AG04450 (cell line): ENCODE results near the gene EGF. TPM values are rescaled to one million over a fixed set of nuclear protein-coding genes. Genes with fewer than 3 reads are reported as not detected.
"Not testable (repeated sequence)": the region's sequence is repeated elsewhere in the genome, so short reads cannot be mapped to it uniquely, and the experiment has no call there.

ENCODE experiments used
- CTCF ChIA-PET: fragments of 300-600, 350-600 bp; formaldehyde crosslinking; extraction: SDS; loops from one replicate; lab custom pipeline; 2022; ENCODE audit warnings: antibody characterized with exemption, inconsistent platforms; lab: Charles Lee
- POLR2A ChIA-PET: fragments of 350-600 bp; formaldehyde crosslinking; extraction: SDS; loops from one replicate; lab custom pipeline; 2021; ENCODE audit warnings: antibody characterized with exemption, inconsistent platforms; lab: Yijun Ruan, JAX
- DNase-seq: peaks from one replicate; pipeline ENCODE4 v3.0.0-alpha.2; 2011; ENCODE audit warnings: low read depth, low spot score
- H3K27ac ChIP-seq: one replicate; pipeline ENCODE4 v1.5.1; 2012; ENCODE audit warnings: low read depth, low read length, control low read depth
- H3K27me3 ChIP-seq: one replicate; pipeline ENCODE4 v1.6.0; 2012; ENCODE audit warnings: low read length; ENCODE audit not compliant: control insufficient read depth, insufficient read depth
- H3K4me3 ChIP-seq: 2 replicates; pipeline ENCODE4 v1.5.1; 2011; ENCODE audit warnings: mild to moderate bottlenecking, low read depth, low read length, control low read depth
- H3K9me3 ChIP-seq: 2 replicates; pipeline ENCODE4 v1.5.1; 2012; ENCODE audit warnings: low read length; ENCODE audit not compliant: control insufficient read depth, insufficient read depth
- polyA plus RNA-seq: library from polyadenylated mRNA; depleted of rRNA; stranded (reverse); fragments of >200 nt; gene quantifications from 2 replicates; pipeline ENCODE4 v1.2.3, GENCODE V29; 2011
- TF ChIP-seq, protein P1 (sequence below): IDR thresholded peaks from 2 replicates; pipeline ENCODE4 v1.5.1; 2011; ENCODE audit warnings: low read depth, low read length, control low read depth, inconsistent platforms

Gene EGF
- polyA plus RNA-seq, 1 experiment = 0.14 TPM

DNA sequence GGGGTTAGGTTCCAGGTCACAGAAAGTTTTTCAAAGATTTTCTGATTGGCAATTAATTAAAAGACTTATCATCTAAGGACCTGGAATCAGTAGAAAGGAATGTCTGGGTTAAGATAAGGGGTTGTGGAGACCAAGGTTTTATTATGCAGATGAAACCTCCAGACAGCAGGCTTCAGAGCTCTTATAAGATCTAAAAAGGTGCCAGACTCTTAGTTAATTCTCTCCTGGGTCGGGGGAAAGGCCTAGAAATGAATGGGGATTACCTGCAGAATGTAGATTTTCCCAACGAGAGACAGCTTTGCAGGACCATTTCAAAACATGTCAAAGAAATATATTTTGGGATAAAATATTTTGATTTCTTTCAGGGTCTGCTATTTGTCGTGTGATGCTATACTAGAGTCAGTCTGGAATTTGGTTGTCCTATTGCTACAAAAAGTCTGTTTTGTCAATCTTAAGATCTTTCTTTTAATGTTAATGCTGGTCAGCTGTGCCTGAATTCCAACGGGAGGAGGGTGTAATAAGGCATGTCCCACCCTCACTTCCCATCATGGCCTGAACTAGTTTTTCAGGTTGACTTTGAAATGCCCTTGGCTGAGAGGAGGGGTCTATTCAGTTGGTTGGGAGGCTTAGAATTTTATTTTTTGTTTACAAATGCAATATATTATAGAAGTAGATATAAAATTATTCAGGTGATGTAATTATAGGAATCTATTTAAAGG is 15.8 kb downstream of the EGF start:
- TF ChIP-seq, protein P1, sequence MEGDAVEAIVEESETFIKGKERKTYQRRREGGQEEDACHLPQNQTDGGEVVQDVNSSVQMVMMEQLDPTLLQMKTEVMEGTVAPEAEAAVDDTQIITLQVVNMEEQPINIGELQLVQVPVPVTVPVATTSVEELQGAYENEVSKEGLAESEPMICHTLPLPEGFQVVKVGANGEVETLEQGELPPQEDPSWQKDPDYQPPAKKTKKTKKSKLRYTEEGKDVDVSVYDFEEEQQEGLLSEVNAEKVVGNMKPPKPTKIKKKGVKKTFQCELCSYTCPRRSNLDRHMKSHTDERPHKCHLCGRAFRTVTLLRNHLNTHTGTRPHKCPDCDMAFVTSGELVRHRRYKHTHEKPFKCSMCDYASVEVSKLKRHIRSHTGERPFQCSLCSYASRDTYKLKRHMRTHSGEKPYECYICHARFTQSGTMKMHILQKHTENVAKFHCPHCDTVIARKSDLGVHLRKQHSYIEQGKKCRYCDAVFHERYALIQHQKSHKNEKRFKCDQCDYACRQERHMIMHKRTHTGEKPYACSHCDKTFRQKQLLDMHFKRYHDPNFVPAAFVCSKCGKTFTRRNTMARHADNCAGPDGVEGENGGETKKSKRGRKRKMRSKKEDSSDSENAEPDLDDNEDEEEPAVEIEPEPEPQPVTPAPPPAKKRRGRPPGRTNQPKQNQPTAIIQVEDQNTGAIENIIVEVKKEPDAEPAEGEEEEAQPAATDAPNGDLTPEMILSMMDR = no peak
- CTCF ChIA-PET = no interaction called here
- H3K4me3 ChIP-seq = no peak overlapping the region
- no peak overlapping the region for H3K27ac ChIP-seq
- DNase-seq = no peak
- POLR2A ChIA-PET = no interaction called here
- no peaks in the 10 kb centered on the region for H3K9me3 ChIP-seq
- no peaks in the 10 kb centered on the region for H3K27me3 ChIP-seq

DNA sequence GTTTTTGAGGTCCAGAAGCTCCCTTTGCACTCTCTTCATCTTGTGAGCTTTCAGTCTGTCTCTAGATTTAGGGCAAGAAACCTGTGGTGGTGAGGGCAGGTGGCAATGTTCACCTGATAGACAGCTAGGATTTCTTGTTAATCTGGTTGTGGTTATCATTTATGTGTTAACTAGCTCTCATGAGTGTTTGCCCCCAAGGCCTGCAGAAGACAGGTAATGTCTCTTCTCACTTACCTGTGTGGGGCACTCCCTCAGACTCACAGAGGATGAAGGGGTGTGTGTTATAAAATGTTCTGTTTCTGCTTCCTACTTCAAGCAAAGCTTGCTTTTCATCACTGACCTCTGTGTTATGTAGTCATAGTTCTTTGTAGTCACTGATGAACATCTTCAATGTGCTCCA is 17.8 kb downstream of the EGF start:
- ChIA-PET POLR2A (no interaction called here), CTCF (no interaction called here)
- H3K9me3 ChIP-seq = no peaks in the 10 kb centered on the region
- no peaks in the 10 kb centered on the region for H3K27me3 ChIP-seq
- no peak overlapping the region for H3K27ac ChIP-seq
- DNase-seq = no peak
- TF ChIP-seq, protein P1 = no peak
- no peak overlapping the region for H3K4me3 ChIP-seq

GRCh38 chr4:109930872-109931271 is 18.2 kb downstream of the EGF start:
- ChIA-PET POLR2A (no interaction called here), CTCF (no interaction called here)
- Histone ChIP-seq H3K27me3 (no peaks in the 10 kb centered on the region), H3K4me3 (no peak overlapping the region), H3K9me3 (no peaks in the 10 kb centered on the region), H3K27ac (no peak overlapping the region)
- TF ChIP-seq, protein P1 = no peak
- no peak for DNase-seq

GRCh38 chr4:109931318-109931717 is 18.6 kb downstream of the EGF start:
- CTCF ChIA-PET = no interaction called here
- Histone ChIP-seq H3K9me3 (no peaks in the 10 kb centered on the region), H3K27ac (no peak overlapping the region), H3K27me3 (no peaks in the 10 kb centered on the region), H3K4me3 (no peak overlapping the region)
- no peak for DNase-seq
- TF ChIP-seq, protein P1 = no peak
- POLR2A ChIA-PET = no interaction called here

DNA sequence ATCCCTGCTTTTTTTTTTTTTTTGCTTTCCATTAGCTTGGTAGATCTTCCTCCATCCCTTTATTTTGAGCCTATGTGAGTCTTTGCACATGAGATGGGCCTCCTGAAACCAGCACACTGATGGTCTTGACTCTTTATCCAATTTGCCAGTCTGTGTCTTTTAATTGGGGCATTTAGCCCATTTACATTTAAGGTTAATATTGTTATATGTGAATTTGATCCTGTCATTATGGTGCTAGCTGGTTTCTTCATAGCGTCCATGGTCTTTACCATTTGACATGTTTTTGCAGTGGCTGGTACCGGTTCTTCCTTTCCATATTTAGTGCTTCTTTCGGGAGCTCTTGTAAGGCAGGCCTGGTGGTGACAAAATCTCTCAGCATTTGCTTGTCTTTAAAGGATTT is 24.7 kb downstream of the EGF start:
- H3K4me3 ChIP-seq, H3K9me3 ChIP-seq, CTCF ChIA-PET, POLR2A ChIA-PET, H3K27me3 ChIP-seq, H3K27ac ChIP-seq, DNase-seq: not testable (repeated sequence)
